T follicular helper cell (primary cell): ENCODE data around the gene TMTC2.

ENCODE experiments used
- DNase-seq: peaks from one replicate; pipeline ENCODE4 v3.0.0-alpha.2; 2020; ENCODE audit warnings: low read depth
- total RNA-seq, 2 experiments: gene quantifications; one replicate each; lab custom pipeline; 2026; lab: John Stamatoyannopoulos, UW

TMTC2 gene
- total RNA-seq: 5.4 to 10.2 reads per million in 2 experiments

GRCh38 chr12:82686168-82687020 lies at the start of gene TMTC2:
TMTC2 (plus strand) TSS chr12:82686906.
- peak; percentile 84 for DNase-seq

- no peak for DNase-seq
Measured at GRCh38 chr12:82638324-82638723, 48.4 kb upstream of the TMTC2 start.

- no peak for DNase-seq
Measured at GRCh38 chr12:82644896-82645295, 41.8 kb upstream of the TMTC2 start.

GRCh38 chr12:82645414-82645813 lies 41.3 kb upstream of the TMTC2 start:
- DNase-seq: no peak

- no peak for DNase-seq
Measured at GRCh38 chr12:82647853-82648252, 38.9 kb upstream of the TMTC2 start.

- DNase-seq: no peak
Measured at GRCh38 chr12:82648259-82648909, 38.3 kb upstream of the TMTC2 start.

- no peak for DNase-seq
Measured at GRCh38 chr12:82650627-82651337, 35.9 kb upstream of the TMTC2 start.

GRCh38 chr12:82651489-82651888 lies 35.2 kb upstream of the TMTC2 start:
- no peak for DNase-seq

- no peak for DNase-seq
Measured at GRCh38 chr12:82652071-82652470, 34.6 kb upstream of the TMTC2 start.

GRCh38 chr12:82655751-82656150 lies 31.0 kb upstream of the TMTC2 start:
- DNase-seq: no peak

GRCh38 chr12:82659343-82660207 lies 27.1 kb upstream of the TMTC2 start:
- DNase-seq: no peak

GRCh38 chr12:82660541-82661325 lies 26.0 kb upstream of the TMTC2 start:
- no peak for DNase-seq

- DNase-seq: no peak
Measured at GRCh38 chr12:82663893-82664292, 22.8 kb upstream of the TMTC2 start.

- no peak for DNase-seq
Measured at GRCh38 chr12:82665142-82665923, 21.4 kb upstream of the TMTC2 start.

- DNase-seq: no peak
Measured at GRCh38 chr12:82666830-82667229, 19.9 kb upstream of the TMTC2 start.

GRCh38 chr12:82671673-82672195 lies 15.0 kb upstream of the TMTC2 start:
- DNase-seq: no peak

- DNase-seq: no peak
Measured at GRCh38 chr12:82672811-82673495, 13.8 kb upstream of the TMTC2 start.

GRCh38 chr12:82673698-82674097 lies 13.0 kb upstream of the TMTC2 start:
- no peak for DNase-seq

- DNase-seq: no peak
Measured at GRCh38 chr12:82675246-82675645, 11.5 kb upstream of the TMTC2 start.
